ENCODE data around the gene RPL10A.
A peak's percentile ranks its signal among the peaks of the same experiment; 100 is the strongest.

The RPL10A gene

DNA sequence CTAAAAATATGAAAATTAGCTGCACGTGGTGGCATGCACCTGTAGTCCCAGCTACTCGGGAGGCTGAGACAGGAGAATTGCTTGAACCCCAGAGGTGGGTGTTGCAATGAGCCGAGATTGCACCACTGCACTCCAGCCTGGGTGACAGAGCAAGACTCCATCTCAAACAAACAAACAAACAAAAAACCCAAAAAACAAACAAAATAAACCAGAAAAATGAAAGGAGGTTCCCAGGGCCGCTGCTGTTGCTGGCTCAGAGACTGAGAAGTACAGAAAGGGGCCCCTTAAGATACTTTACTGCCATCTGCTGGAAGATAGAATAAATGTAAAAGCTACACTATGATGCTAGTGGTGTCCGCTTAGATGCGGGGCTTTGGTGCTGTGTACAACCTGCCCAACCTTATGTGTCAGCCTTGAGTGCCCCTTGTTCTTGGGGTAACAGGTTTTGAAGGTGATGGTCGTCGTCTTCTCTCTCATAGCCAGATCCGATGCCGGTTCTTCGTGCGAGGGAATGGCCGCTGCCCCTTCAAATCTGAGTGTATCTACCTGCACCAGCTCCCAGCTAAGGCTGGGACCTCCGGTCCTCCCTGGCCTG, 18.8 kb upstream of the RPL10A start:
- Histone ChIP-seq H4K20me1 (ENCODE audit: insufficient read depth, low read length) (no peaks in the 10 kb centered on the region), H3K4me2 (ENCODE audit: low read length) (no peak overlapping the region), H3F3A (ENCODE audit: insufficient read depth, low read length) (no peaks in the 10 kb centered on the region), H3K4me3 (ENCODE audit: low read depth, low read length, poor library complexity, severe bottlenecking) (no peak overlapping the region), H3K27ac (ENCODE audit: low read depth, low read length, poor library complexity, severe bottlenecking) (no peak overlapping the region), H2AFZ (ENCODE audit: low read length) (no peak overlapping the region), H3K36me3 (ENCODE audit: insufficient read depth, low read length) (no peaks in the 10 kb centered on the region), H3K9me3 (ENCODE audit: low read length) (no peaks in the 10 kb centered on the region), H3K79me2 (ENCODE audit: insufficient read depth, low read length) (no peaks in the 10 kb centered on the region), H3K4me1 (ENCODE audit: insufficient read depth, low read length, severe bottlenecking) (peaks cover 25% of the 10 kb centered on the region), H3K9ac (ENCODE audit: low read length) (no peak overlapping the region), H3K9me2 (ENCODE audit: low read depth, low read length) (no peaks in the 10 kb centered on the region), H3K27me3 (ENCODE audit: insufficient read depth, low read length) (no peaks in the 10 kb centered on the region; the same call in 1 of the 2 replicates)
- TF ChIP-seq, protein P1, sequence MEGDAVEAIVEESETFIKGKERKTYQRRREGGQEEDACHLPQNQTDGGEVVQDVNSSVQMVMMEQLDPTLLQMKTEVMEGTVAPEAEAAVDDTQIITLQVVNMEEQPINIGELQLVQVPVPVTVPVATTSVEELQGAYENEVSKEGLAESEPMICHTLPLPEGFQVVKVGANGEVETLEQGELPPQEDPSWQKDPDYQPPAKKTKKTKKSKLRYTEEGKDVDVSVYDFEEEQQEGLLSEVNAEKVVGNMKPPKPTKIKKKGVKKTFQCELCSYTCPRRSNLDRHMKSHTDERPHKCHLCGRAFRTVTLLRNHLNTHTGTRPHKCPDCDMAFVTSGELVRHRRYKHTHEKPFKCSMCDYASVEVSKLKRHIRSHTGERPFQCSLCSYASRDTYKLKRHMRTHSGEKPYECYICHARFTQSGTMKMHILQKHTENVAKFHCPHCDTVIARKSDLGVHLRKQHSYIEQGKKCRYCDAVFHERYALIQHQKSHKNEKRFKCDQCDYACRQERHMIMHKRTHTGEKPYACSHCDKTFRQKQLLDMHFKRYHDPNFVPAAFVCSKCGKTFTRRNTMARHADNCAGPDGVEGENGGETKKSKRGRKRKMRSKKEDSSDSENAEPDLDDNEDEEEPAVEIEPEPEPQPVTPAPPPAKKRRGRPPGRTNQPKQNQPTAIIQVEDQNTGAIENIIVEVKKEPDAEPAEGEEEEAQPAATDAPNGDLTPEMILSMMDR (IDR thresholded peaks at IDR 0.05; ENCODE audit: low read length): peak; percentile 74; the same call in 1 of the 2 replicates
- no peak for TF ChIP-seq EZH2 (IDR thresholded peaks at IDR 0.05; ENCODE audit: borderline replicate concordance, low read length)

DNA sequence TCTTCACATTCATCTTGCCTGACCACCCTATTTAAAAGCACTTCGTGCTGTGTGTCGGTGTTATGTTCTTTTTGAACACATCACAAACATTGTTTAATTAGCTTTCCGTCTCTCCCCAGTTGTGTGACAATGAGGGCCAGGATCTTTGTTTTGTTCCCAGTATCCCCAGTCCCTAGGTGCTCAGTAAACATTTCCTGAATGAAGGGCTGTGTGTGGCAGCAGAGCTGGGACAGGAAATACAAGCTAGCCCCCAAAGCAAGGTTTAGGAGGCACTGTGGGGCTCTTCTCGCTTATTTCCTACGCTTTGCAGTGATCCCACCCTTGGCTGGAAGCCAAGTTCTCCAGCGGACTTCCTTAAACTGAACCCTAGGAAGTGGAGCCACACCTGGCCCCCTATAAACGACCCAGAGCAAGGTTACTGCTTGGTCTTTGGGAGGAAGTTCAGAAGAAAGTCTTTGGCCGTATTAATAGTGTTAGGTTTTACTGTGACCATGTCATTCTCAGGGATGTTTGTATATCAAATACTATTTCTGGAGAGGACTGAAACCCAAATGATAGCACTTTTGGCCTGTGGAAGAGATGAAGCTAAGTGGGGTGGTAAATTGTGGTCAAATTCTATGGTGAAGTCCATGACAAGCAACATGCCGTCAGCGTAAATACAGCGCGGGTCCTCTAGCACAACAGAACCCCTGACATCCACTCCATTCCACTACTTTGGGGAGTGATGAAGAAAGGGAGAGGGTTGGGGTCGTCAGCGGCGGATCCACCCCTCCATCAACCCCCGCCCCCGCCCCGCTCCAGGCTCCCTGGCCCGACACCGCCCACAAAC, 16.6 kb upstream of the RPL10A start:
- H3F3A ChIP-seq (ENCODE audit: insufficient read depth, low read length): no peaks in the 10 kb centered on the region
- H2AFZ ChIP-seq (ENCODE audit: low read length): no peak overlapping the region
- no peaks in the 10 kb centered on the region for H4K20me1 ChIP-seq (ENCODE audit: insufficient read depth, low read length)
- H3K4me1 ChIP-seq (ENCODE audit: insufficient read depth, low read length, severe bottlenecking): peaks cover 25% of the 10 kb centered on the region
- peak overlapping the region; percentile 70 for H3K4me2 ChIP-seq (ENCODE audit: low read length)
- no peaks in the 10 kb centered on the region; the same call in 1 of the 2 replicates for H3K27me3 ChIP-seq (ENCODE audit: insufficient read depth, low read length)
- H3K27ac ChIP-seq (ENCODE audit: low read depth, low read length, poor library complexity, severe bottlenecking): no peak overlapping the region
- H3K36me3 ChIP-seq (ENCODE audit: insufficient read depth, low read length): peaks cover 6% of the 10 kb centered on the region; the same call in 1 of the 2 replicates
- H3K4me3 ChIP-seq (ENCODE audit: low read depth, low read length, poor library complexity, severe bottlenecking): peak overlapping the region; percentile 73
- H3K9me3 ChIP-seq (ENCODE audit: low read length): no peaks in the 10 kb centered on the region
- H3K79me2 ChIP-seq (ENCODE audit: insufficient read depth, low read length): no peaks in the 10 kb centered on the region
- TF ChIP-seq, protein P1 (IDR thresholded peaks at IDR 0.05; ENCODE audit: low read length): no peak
- TF ChIP-seq EZH2 (IDR thresholded peaks at IDR 0.05; ENCODE audit: borderline replicate concordance, low read length): no peak
- peak overlapping the region; percentile 23; the same call in 1 of the 2 replicates for H3K9ac ChIP-seq (ENCODE audit: low read length)
- H3K9me2 ChIP-seq (ENCODE audit: low read depth, low read length): no peaks in the 10 kb centered on the region

DNA sequence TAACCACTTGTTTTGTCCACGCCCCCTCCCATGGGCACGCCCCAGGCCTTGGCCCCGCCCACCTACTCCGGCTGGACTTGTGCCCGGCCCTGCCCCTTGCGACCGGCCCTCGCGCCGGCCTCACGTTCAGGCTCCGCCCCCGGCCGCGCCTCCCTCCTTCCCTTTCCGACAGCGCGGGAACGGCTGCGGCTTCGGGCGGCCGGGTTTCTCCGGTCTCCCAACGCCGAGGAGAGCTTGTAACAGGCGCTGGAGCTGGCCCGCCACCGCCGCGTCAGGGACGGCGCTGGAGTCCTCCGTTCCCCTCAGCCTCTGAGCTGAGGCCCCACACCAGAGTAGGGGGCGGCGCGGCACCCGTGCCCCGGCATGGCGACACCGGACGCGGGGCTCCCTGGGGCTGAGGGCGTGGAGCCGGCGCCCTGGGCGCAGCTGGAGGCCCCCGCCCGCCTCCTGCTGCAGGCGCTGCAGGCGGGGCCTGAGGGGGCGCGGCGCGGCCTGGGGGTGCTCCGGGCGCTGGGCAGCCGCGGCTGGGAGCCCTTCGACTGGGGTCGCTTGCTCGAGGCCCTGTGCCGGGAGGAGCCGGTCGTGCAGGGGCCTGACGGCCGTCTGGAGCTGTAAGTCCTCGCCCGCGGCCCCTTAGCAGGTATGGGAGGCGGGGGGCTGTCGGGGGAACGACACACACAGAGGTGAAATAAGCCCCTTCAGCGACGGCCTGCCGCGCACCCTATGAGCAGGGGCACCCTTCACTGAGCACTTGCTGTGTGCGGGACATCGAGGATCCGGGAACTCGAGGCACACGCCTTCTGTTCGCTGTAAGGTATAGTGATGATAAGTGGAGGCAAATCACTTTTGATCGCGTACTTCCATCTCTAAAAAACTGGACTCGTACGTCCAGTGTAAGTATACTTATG, 15.8 kb upstream of the RPL10A start, which contains the start of gene FANCE:
Gene FANCE (plus strand): TSS at position 156 of the 908 bp plus-strand sequence. CDS start 208 bp downstream, at position 364.
- Histone ChIP-seq H2AFZ (ENCODE audit: low read length) (no peak within 1 kb of the TSS), H3K4me1 (ENCODE audit: insufficient read depth, low read length, severe bottlenecking) (peaks cover 25% of the 10 kb centered on the region), H3F3A (ENCODE audit: insufficient read depth, low read length) (no peaks in the 10 kb centered on the region), H3K27ac (ENCODE audit: low read depth, low read length, poor library complexity, severe bottlenecking) (no peak within 1 kb of the TSS), H3K36me3 (ENCODE audit: insufficient read depth, low read length) (peaks cover 6% of the 10 kb centered on the region; the same call in 1 of the 2 replicates), H3K9ac (ENCODE audit: low read length) (peak within 1 kb of the TSS; percentile 68), H3K27me3 (ENCODE audit: insufficient read depth, low read length) (no peaks in the 10 kb centered on the region; the same call in 1 of the 2 replicates), H3K4me3 (ENCODE audit: low read depth, low read length, poor library complexity, severe bottlenecking) (peak within 1 kb of the TSS; percentile 73), H3K9me2 (ENCODE audit: low read depth, low read length) (no peaks in the 10 kb centered on the region), H4K20me1 (ENCODE audit: insufficient read depth, low read length) (no peaks in the 10 kb centered on the region), H3K4me2 (ENCODE audit: low read length) (peak within 1 kb of the TSS; percentile 70), H3K79me2 (ENCODE audit: insufficient read depth, low read length) (no peaks in the 10 kb centered on the region), H3K9me3 (ENCODE audit: low read length) (no peaks in the 10 kb centered on the region)
- TF ChIP-seq EZH2 (IDR thresholded peaks at IDR 0.05; ENCODE audit: borderline replicate concordance, low read length): no peak
- TF ChIP-seq, protein P1 (IDR thresholded peaks at IDR 0.05; ENCODE audit: low read length): no peak

Measured in OCI-LY1 (cell line).